Stimulated activated CD4-positive, alpha-beta T cell treated with anti-CD3 and anti-CD28 coated beads, Interleukin-1b, Interleukin-23, amount 100 ng/mL, for 4 hours (primary cell): Measurements from ENCODE around the gene SLC2A4.

ENCODE experiments used
- DNase-seq, 2 donors: peaks; one replicate each; pipeline ENCODE4 v3.0.0-alpha.2; 2020; ENCODE audit warnings: low read depth in 2 of 2

SLC2A4 gene

DNA sequence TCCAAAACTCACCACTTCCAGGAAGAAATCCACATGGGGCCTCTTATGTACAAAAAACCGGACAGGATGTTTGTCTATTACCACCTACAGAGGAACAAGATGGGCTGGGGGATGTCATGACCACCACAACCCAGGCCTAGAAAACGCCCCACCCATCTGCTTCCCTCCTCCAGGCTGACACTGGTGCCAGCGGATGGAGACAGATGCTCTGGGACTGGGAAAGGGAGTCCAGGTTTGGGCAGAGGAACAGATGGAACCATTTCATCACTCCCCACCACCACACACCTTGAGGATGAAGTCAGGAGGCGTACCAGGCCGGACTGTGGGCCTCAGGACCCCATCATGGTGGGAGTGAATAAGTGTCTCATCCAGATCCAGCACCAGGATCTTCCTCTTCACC, 34.7 kb upstream of the SLC2A4 start:
- DNase-seq = no peak

DNA sequence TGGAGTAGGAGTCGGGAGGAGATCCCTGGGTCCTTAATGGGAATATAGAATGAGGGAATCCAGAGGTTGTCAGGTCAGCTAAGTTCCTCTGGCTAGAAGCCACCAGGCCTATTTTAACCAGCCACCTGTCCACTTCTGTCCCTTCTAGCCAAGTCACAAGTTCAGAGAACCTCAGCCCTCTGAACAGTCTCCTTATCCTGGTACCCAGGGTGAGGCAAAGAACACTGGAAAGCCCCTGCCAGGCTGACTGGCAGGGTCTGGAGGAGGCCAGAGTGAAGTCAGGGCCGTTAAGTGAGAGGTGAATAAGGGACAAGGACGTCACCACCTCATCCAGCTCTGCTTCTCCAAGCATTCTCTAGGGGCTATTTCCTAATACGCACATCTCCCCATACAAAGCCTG, 32.7 kb upstream of the SLC2A4 start:
- no peak for DNase-seq

DNA sequence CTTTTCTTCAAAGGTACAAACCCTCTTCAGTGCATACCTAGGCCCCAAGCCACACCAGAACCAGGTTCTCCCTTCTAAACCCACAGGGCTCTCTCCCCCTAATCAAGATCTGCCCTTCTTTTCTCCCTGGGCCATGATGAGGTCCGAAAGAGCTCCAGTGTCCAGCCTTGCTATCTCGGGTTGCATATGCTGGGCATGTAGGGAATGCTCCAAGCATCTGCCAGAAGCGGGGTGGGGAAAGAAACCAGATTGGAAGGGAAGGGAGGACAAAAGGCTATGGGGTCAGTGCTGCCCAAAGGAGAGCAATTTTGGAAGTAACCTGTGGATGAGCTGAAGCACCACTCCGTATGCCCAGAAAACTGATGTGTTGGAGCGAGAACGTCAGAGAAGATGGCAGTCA, 32.3 kb upstream of the SLC2A4 start:
- no peak for DNase-seq

DNA sequence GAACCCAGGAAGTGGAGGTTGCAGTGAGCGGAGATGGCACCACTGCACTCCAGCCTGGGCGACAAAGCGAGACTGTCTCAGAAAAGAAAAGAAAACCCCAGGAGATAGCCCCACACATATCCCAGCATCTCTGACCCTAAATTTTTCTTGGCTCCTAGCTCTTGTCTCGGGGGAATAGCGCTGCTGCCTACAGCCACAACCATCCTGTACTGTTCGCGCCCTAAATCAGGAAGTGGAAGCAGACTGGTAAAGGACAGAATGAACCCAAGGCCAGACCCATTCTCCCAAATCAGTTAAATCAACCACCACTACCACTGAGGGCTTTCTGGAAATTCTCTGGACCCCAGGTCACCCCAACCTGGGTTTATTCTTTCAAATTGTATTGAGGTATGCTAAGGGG, 31.7 kb upstream of the SLC2A4 start:
- DNase-seq = no peak

DNA sequence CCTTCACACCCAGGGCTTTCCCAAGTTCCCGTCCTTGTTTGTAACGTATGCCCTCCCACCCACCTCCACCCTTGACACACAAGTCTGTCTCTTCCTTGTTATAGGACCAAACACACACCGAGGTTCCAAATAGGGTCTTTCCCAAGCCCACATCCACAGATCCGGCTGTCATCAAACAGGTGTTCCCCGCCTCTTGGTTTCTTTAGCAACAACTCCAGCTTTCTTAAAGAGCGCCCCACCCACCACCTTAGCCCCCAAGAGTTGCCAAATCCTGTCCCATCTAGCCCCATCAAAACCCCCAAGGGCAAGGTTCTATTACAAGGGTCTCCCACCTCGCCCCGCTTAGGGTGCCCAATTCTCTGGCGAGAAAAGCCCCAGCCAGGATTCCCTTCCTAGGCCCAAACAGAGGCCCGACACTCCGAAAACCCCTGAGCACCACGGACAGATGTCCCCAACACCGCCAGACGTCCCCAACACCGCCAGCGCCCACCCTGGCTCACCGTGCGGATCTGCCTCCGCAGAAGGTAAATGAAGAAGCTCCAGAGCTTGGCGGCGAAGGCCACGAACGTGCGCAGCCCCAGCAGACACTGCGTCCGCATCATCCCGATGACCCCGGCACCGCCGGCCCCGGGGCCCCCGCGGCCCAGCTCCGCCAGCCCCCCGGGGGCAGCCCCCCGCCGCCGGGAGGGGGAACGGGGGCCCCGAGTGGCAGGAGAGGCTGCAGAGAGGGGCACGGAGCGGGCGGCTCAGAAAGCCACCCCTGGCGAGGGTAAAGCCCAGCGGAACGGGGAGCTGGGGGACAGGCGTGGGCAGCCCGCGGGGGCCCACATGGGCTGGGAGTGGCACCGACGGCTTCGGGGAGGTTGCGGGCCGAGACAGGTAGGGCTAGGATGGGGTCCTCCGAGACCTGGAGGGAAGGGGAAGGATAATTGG, 30.6 kb upstream of the SLC2A4 start:
- DNase-seq = peak in 1 of 2 donors; percentile 28

DNA sequence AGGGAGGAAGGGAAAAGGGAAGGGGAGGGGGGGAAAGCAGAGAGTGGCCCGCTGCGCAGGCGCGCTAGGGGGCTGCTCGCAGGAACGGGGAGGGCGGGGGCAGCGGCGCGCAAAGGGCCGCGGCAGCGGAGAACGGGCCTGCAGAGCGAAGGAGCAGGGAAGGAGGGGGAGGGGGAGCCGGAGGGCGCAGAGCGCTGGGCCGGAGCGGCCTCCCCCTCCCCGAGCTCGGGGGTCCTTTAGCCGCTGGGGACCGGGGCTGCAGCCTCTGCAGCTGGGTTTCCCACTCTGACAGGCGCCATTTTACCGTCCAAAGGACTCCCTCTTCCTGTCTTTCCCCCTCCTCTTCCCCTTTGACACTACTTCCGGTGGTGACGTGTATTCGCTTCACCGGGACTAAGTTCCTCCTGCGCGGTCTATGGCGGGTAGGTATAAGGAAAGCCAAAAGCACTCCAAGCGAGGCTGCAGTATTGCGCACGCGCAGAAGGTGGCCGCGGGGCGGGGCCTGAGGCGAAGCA, 29.8 kb upstream of the SLC2A4 start, which contains the start of gene CTDNEP1:
Gene CTDNEP1, minus strand, starts transcription at position 74 of the 515 bp plus-strand sequence. CDS start 438 bp downstream, outside the sequence.
- DNase-seq = peak; percentile 98 to 99

DNA sequence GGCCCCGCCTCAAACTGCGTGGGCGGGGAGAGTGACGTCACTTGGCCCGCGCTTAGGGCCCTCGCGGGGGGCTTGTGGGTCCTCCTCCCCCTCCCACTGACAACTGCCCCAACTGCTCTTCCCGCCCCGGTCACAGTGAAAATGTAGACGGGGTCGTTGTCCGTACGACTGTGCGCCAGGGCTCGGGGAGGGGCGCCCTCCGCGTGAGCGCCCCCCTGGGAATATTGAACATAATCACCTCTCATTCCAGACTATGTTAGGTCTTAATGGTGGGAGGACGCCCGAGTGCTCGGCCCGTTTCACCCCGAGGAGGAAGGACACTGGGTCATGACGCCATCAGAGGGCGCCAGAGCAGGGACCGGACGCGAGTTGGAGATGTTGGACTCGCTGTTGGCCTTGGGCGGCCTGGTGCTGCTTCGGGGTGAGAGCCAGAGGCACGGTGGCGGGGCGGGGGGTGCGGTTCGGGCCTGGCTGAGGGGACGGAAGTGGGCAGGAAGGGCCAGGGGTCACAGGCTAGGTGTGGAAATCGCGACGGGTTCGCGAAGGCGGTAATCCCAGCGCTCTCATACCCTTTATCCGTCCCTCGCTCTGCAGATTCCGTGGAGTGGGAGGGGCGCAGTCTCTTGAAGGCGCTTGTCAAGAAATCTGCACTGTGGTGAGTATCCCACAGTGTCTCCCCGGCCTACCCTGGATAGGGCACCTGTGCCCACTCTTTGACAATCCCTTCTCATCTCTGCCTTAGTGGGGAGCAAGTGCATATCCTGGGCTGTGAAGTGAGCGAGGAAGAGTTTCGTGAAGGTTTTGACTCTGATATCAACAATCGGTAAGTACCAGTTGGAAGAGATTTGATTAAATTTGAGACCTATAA, 29.1 kb upstream of the SLC2A4 start, which contains the start of gene ELP5:
Gene ELP5, plus strand, starts transcription at position 40 of the 868 bp plus-strand sequence. Its CDS starts 336 bp downstream, at position 376.
- DNase-seq = peak; percentile 65 to 80

DNA sequence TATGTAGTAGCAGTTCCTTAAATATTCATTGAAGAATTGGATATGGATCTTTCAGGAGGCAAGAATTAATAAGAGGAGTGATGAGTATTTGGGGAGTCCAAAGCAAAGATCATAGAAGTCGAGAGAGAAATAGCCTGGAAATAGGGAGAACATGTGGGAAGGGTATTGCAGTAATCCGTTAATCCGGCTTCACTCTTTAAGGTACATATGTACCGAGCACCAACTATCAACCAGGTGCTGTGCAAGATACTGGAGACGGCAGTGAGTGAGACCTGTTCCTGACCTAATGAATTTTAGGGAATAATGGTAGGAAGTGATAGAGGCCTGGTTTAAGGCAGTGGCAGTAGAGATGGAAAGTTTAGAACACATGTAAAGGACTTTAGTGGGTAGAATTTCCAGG, 28.4 kb upstream of the SLC2A4 start:
- no peak for DNase-seq

DNA sequence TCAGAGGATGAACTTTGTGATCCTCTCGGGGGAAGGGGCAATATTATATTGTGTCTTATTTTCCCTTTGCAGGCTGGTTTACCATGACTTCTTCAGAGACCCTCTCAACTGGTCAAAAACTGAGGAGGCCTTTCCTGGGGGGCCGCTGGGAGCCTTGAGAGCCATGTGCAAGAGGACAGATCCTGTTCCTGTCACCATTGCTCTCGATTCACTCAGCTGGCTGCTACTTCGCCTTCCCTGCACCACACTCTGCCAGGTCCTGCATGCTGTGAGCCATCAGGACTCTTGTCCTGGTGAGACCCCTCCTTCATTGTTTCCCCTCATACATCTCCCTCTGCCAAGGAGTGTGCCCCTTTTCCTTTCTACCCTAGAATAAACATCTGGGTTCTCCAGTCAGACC, 27.0 kb upstream of the SLC2A4 start:
- DNase-seq = no peak

DNA sequence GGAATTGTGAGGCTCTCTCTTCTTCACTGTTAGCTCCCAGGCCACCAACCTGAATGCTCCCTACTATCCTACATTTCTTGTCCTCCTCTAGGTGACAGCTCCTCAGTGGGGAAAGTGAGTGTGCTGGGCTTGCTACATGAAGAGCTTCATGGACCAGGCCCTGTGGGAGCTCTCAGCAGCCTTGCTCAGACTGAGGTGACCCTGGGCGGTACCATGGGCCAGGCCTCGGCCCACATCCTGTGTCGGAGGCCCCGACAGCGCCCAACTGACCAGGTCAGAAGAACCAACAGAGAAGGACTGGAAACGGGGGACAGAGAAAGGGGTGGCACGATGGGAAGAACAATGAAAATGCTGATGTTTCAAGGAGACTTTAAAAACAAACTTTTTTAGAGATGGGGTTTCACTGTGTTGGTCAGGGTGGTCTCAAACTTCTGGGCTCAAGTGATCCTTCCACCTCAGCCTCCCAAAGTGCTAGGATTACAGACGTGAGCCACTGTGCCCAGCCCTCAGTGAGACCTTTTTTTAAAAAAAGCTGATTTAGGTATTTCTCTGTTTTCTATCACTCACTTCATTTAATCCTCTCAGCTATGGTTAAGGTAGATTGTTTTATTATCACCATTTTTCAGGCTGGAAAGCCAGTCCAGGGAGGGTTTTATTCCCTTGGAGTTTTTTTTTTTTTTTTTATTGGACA, 24.6 kb upstream of the SLC2A4 start:
- DNase-seq = no peak

DNA sequence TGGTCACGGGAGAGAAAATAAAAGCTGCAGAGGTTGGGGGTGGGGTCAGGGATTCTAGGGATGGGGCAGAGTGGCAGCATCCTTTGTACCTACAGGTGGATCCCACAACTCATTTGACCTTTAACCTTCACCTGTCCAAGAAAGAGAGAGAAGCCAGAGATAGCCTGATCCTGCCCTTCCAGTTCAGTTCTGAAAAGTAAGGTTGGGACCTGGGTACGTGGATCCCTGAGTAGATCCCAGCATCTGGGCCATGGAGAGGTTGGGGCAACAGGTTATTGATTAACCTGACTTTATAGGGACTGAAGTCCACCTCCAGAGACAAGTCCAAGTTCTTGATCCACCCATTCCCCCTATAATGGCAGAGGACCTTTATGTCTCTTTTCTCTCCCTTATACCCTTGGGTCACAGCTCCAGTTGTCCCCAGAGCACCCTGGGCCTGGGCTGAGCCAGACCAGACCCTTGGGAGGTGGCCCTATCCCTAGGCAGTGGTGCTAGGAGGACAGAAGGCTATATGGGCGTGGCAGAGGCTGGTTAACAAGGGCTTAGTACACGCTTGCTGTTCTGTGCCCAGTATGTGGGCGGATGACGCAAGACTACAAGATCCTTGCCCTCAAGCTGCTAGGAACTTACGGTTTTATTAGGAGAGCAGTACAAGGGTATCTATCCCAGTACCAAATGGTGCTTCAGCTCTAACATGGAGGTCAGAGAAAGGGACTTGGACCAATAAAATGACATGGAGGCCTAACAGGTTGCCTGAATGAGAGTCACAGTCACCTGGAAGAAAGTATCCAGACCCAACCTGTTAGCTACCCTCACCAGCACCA, 22.6 kb upstream of the SLC2A4 start:
- no peak for DNase-seq

DNA sequence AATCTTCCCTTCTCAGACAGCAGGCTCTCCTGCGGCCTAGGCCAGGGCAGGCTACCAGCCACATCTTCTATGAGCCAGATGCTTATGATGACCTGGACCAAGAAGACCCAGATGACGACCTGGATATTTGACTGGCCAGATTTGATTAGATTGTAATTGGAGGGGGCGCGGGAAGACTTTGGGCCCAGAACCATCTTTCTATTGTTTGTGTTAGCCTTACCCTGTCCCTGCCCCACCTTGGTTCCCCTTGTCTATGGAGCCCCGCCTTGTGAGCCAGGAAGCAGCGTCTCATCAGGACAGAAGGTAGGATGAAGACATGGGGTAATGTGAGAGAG, 22.0 kb upstream of the SLC2A4 start:
- DNase-seq = no peak

DNA sequence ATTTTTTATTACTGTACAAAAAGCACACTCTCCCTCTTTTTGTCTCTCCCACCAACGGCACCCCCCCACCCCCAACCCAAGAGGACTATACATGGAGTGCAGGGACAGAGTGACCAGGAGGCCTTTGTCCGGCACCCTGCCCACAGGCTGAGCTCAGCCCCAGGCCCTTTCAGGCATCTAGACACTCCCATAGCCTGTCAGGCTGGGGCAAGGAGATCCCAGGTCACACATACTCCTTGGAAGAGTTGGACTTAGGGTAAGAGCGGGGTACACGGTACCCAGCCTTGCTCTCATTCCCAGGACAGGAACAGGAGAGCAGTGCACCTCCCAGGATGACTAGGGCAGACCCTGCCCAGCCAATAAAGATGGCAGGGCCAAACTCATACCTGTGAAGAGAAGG, 21.4 kb upstream of the SLC2A4 start:
- DNase-seq = no peak

DNA sequence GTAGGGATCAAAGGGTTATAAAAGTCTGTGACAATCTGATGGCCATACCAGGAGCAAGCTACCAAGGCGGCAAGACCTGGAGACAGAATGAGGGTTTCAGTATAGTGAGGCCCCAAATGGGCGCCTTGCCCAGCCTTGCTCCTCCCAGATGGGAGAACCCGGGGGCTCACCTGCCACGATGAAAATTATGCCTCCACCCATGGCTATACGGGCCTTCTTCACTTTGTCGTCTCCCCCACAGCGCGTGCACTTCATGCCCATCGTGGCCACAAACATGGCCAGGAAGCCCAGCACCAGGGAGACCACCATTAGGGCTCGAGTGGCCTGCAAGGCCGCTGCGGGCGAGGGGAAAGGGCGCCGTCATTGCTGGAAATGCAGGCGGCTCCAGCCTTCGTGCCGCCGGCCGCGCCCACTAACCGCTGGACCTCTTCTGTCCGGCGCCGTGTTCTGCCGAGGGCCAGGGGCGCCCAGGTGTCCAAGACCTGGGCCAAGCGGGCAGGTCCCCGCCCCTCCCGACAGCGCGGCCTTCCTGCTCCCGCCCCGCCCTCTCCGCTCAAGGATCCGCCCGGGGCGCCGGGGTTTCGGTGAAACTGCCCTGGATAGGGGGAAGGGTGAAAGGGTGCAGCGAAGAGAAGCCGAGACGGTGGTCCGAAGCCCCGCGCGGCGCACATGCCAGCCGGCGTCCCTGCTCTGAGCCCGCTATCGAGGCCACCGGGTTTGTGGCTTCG, 20.7 kb upstream of the SLC2A4 start:
- DNase-seq = no peak

DNA sequence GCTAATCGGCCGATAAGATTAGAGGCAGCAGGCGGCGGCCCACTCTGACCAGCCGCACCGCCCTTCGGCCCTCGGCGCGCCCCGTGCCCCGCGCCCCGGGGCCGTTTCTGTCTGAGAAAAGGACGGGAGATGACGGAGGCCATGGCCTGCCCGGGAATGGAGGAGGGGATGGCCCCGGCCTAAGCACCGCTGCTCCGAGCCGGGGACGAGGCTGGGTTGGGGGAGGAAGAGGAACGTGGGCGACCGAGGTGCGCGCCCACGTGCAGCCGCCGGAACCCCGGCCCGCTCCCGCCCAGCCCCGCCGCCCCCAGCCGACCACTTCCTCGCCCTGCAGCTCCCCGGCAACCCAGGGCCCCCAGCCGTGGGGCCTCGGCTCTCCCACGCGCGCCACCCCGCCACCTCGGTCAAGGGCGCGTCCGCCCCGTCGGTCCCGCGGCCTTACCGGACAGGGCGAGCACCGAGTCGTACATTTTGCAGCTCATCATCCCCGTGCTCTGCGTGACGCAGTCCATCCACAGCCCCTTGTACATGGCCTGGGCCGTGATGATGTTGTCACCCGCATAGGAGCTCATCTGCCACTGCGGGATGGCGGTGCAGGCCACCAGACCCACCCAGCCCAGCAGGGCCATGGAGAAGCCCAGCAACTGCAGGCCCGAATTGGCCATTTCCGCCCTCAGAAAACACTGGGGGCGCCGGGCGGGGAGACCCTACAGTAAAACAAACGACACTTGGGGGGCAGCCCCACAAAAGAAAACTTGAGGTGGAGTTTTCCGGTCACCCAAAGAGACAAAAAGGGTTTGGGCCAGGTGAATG, 19.9 kb upstream of the SLC2A4 start:
- peak in 1 of 2 donors; percentile 30 for DNase-seq

DNA sequence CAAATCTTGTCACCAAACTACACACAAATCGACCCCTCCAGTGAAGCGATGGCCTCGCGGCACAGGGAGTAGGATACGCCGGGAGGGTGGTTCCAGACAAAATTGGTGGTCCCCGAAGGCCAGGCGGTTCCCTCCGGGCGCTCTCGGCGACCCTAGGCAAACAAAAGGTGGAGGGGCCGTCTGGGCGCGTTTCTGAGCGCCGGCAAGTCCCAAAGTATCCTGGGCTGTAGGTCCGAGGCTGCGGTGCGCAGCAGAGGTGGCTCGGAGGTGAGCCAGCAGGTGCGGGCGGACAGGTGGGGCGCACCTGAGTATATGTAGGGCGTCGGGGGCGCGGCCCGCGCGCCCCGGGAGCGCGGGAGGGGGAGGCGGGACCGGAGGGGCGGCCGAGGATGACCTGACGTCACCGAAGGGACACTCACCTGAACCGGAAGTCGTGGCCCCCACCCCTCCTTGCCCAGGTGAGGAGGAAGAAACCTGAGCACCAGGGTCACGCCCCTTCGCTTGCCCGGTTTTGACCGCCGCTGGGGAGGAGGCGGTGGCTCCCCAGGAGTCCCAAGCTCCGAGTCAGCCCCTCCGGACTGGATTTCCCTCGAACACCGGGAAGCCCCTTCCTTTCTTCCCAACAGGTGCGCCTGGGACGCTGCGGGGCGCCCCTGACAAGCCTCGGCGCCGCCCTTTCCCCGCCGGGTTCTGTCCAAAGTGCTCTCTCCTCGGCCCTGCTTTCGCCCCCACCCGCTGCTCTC, 19.2 kb upstream of the SLC2A4 start, which contains the start of gene CLDN7:
Gene CLDN7, minus strand, starts transcription at position 287 of the 743 bp plus-strand sequence. CDS start 435 bp downstream, outside the sequence.
- DNase-seq = no peak

DNA sequence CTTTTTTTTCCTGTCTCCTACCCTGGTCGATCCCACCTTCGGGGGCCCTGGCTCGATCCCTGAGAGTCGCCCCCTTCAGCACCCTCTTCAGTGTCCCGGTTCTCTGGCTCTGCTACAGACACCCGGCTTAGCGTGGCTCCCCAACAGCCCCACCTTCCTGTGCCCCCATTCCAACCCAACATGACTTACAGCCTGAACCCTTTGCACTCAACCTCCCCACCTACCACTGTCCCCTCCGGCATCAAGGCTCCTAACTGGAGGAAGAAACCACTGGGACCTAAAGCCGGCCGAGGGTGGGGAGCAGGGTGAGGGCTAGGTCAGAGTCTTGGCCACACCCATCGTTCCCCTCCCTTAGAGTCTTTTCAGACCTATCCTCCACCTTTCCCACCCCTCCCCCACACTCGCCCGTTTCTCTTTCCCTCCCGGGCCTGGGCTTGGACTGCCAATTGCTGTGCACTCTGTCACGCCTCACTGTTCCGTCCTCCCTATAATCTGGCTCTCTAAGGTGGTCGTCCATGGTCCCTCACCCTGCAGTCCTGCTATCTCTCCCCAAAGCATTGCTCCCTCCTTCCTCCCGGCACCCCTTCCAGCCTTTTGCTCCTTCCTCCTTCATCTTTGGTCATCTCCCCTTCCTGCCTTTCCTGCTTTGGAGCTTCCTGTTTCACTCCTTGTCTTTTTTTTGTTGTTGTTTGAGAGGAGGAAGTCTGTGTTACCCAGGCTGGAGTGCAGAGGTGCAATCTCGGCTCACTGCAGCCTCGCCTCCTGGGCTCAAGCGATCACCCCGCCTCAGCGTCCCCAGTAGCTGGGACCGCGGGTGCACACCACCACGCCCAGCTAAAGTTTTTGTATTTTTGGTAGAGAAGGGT, 18.4 kb upstream of the SLC2A4 start:
- no peak for DNase-seq

DNA sequence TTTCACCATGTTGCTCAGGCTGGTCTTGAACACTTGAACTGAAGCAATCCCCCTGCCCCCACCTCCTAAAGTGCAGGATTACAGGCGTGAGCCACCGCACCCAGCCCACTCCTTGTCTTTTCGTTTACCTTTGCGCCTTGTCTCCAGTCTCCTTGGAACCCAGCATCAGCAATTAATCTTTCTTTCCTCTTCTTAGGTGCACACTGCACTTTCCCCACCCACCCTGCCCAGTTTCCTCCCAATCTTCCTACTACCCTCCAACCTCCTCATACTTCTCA, 17.8 kb upstream of the SLC2A4 start:
- DNase-seq = no peak
